Left renal cortex interstitium (tissue), 4 donors: ENCODE measurements around the gene HBA2. TPM values are rescaled to one million over a fixed set of nuclear protein-coding genes. Genes with fewer than 3 reads are reported as not detected.
"Not testable (repeated sequence)": the region's sequence is repeated elsewhere in the genome, so short reads cannot be mapped to it uniquely, and the experiment has no call there.

Source experiments
- DNase-seq, 4 donors: peaks; one replicate each; pipeline ENCODE4 v3.0.0-alpha.2; 2013; ENCODE audit warnings: low read depth in 4 of 4, low spot score in 2 of 4, missing footprints in 1 of 4
- polyA plus RNA-seq, 4 donors: library from polyadenylated mRNA; unstranded; fragments of 120-200 nt; gene quantifications; one replicate each; pipeline ENCODE4 v1.2.1, GENCODE V29; 2013; ENCODE audit not compliant: insufficient read length in 4 of 4

HBA2 gene
- polyA plus RNA-seq, result 1,000 to 10,000 TPM in 3 of 4 donors, 100 to 1,000 TPM in 1; 776 to 1,213 (median 1,160) TPM

GRCh38 chr16:172374-172941, at the start of gene HBA2:
Gene HBA2, plus strand, starts transcription at chr16:172876. Its CDS starts 37 bp downstream, at chr16:172913.
- not testable (repeated sequence) for DNase-seq

DNA sequence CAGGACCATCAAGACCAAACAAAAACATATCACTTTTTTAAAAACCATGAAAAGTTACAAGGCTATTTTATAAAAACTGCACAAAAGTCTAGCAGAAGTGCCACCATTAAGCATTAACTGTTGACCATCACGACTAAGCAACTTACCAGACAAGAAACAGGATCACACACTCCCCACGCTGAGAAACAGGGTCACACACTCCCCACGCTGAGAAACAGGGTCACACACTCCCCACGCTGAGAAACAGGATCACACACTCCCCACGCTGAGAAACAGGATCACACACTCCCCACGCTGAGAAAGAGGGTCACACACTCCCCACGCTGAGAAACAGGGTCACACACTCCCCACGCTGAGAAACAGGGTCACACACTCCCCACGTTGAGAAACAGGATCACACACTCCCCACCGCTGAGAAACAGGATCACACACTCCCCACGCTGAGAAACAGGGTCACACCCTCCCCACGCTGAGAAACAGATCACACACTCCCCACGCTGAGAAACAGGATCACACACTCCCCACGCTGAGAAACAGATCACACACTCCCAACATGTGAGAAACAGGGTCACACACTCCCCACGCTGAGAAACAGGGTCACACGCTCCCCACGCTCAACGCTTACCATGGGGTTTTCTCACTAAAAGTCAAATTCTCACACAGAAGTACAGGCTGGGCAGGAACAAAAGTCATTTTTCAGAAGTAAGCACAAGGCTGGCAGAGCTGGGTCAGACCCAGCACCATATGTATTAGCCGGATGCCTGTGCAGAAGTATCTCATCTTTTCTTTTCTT, 48.9 kb upstream of the HBA2 start:
- not testable (repeated sequence) for DNase-seq

GRCh38 chr16:125011-125410, 47.7 kb upstream of the HBA2 start:
- no peak for DNase-seq

DNA sequence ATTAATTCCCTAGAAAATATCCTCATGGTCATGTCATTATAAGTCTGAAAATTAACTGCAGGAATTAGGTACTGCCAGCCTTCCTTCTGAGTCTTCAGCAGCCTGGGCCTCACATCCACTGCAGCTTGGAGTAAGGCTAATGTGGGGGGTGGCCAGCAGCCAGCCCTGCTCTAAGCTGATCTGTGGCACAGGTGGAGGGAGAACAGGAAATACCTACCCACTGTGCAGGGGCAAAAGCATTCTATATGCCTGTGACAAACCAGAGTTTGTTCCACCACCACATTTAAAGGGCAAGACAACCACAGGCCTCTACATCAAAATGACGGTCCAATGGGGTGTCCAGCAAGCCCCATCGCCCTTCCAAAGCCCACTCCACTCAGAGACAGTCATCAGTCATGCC, 43.6 kb upstream of the HBA2 start:
- no peak for DNase-seq

- DNase-seq, result no peak
Measured at GRCh38 chr16:130533-131173, 42.0 kb upstream of the HBA2 start.

DNA sequence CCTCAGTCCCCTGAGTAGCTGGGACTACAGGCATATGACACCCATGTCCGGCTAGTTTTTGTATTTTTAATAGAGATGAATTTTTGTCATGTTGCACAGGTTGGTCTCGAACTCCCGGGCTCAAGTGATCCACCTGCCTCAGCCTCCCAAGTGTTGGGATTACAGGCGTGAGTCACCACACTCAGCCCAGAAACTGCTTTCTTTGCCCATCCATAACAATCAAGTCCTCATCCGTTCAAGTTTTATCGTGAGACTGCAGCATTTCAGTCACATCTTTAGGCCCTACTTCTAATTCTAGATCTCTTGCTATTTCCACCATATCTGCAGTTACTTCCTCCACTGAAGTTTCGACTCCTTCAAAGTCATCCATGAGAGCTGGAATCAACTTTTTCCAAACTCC, 40.6 kb upstream of the HBA2 start:
- no peak for DNase-seq

DNA sequence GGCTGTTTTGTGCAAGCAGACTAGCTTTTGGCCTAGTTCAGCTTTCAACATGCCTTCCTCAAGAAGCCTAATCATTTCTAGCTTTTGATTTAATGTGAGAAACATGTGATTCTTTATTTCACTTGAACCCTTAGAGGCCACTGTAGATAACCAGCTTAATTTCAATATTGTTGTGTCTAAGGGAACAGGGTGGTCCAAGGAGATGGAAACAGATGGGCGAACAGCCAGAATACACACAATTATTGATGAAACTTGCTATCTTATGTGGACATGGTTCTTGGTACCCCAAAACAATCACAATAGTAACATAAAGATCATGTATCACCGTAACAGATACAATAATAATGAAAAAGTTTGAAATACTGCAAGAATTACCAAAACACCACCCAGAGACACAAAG, 39.0 kb upstream of the HBA2 start:
- no peak for DNase-seq

DNA sequence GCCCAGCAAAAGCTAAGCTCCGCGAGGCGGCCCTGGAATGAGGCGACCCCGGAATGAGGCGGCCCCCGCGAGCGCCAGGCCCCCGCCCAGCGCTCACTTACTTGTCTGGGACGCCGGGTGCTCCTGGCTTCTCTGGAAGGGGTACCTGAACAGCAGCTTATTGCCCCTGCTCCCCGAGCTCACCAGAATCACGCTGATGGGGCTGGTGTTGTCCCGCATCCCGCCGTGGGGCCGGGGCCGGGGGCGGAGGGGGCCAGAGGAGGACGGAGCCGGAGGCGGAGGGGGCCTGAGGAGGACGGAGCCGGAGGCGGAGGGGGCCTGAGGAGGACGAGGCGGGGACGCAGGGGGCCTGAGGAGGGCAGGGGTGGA, 34.6 kb upstream of the HBA2 start:
- DNase-seq, result no peak

- DNase-seq, result no peak
Measured at GRCh38 chr16:140175-140857, 32.4 kb upstream of the HBA2 start.

DNA sequence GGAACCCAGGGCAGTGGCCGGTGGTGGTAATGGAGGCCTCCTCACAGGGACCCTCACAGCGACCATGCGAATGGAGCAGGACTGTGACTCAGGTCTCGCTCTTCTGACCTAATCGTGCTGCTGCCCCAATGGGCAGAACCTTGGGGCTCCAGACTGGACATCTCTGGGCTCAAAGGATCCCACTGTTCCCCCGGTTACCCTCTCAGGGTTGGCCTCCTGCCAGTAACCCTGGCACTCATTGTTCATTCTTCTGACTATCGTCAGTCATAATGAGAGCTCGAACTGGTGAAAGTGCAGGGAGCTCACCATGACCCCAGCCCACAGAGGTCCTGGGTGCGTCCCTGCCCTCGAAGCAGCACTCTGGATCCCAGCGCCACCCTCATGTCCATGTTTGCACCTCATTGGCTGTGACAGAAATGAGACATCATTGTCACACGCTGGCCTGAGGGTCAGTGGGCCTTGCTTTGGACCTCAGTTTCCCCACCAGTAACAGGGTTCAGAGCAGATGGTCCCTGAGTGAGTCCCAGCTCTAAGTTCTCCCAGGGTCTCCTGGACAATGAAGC, 30.2 kb upstream of the HBA2 start:
- DNase-seq, result no peak

GRCh38 chr16:143047-143446, 29.6 kb upstream of the HBA2 start:
- DNase-seq, result no peak

DNA sequence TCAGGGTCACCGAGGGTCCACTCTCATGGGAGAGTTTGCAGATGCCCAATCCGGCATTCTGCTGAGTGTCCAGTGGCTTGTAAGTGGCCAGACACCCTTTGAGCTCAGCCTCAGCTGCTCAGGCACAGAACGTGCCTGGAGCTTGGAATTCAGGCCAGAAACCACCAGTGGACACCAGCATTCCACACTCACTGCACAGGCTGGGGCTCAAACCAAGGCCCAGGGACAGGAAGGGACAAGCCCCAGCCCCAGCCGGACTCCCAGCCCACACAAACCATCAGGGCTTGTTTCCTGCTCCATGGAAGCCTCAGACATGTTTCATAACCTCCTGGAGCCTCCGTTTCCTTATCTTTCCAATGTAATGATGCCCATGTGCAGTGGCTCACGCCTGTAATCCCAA, 29.2 kb upstream of the HBA2 start:
- no peak for DNase-seq

- no peak for DNase-seq
Measured at GRCh38 chr16:144797-145252, 27.9 kb upstream of the HBA2 start.

- DNase-seq, result no peak
Measured at GRCh38 chr16:146646-147045, 26.0 kb upstream of the HBA2 start.

- DNase-seq, result no peak
Measured at GRCh38 chr16:149024-149660, 23.5 kb upstream of the HBA2 start.

DNA sequence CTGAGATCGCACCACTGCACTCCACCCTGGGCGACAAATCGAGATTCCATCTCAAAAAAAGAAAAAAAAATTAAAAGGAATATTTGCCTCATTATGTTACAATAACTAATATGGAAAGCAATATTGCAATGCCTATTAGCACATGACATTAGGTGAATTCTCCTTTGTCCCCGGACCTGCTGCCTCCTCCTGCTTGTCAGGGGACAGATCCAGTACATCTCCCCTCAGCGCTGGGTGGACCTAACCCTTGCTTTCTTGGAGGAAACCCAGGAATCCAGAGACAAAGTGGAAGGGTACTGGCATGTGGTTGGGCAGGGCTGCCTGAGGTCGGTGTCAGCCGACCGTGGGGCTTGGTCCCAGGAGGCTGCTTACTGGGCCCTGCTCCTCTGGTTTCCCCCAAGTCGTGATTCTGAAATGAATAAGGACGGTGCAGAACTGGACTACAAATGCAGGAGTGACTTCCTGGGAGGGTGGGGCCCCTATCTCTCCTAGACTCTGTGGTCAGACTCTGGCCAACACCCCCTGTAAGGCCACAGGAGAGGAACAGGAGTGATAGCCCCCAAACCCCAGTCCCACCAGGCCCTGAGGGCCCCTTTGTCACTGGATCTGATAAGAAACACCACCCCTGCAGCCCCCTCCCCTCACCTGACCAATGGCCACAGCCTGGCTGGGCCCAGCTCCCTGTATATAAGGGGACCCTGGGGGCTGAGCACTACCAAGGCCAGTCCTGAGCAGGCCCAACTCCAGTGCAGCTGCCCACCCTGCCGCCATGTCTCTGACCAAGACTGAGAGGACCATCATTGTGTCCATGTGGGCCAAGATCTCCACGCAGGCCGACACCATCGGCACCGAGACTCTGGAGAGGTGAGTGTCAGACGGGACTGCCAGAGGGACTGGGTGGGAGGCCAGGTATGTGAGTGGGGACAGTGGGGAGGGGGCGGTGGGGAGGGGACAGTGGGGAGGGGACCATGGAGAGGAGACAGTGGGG, 20.2 kb upstream of the HBA2 start, which contains the start of gene HBZ:
TSS of gene HBZ (plus strand) at position 504 of the 988 bp plus-strand sequence. CDS start at position 770, 266 bp downstream.
- DNase-seq, result no peak

DNA sequence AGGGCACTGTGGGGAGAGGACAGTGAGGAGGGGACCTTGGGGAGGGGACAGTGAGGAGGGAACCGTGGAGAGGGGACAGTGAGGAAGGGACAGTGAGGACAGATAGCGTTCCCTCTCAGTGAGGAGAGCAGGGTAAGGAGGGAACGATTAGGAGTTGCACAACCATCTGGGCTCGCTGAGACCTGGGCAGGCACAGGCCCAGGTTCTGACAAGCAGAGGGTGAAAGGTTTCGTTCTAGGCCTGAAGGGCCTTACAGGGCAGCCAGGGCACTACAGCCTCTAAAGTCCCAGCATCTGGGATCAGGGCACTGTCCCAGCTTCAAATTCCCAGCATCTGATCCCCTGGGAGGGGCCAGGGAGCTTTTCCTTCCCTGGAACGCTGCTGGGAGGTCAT, 19.6 kb upstream of the HBA2 start:
- DNase-seq, result not testable (repeated sequence)

GRCh38 chr16:153550-154216, 19.0 kb upstream of the HBA2 start:
- DNase-seq, result not testable (repeated sequence)
